Measurements from ENCODE around the gene PYGB.

DNA sequence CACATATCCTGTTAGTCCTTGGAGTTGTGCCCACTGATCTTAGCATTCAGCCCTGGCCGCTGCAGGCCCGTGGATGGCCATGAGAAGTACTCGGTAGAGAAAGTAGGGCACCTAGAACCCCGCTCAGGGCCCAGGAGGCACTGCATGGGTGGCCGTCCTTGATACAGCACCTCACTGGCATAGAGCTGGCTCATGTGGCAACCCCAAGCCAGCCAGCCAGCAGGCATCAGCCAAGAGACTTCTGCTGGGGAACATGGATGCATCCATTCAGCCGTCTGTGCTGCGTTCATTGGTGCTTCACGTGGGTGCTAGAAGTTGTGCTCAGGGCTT lies 10.6 kb downstream of the PYGB start:
- TF ChIP-seq ZNF8 (CRISPR knock-in tag; IDR thresholded peaks at IDR 0.05) (no peak), TOX (CRISPR knock-in tag; IDR thresholded peaks at IDR 0.05; ENCODE audit: borderline replicate concordance) (no peak), CSDC2 (CRISPR knock-in tag; IDR thresholded peaks at IDR 0.05) (no peak), RARB (CRISPR knock-in tag; IDR thresholded peaks at IDR 0.05) (no peak), ESRRG (CRISPR knock-in tag; IDR thresholded peaks at IDR 0.05) (no peak), ZNF565 (CRISPR knock-in tag; conservative IDR thresholded peaks at IDR 0.05; ENCODE audit: low read depth) (no peak), ARNTL (CRISPR knock-in tag; IDR thresholded peaks at IDR 0.05; ENCODE audit: borderline replicate concordance, low read depth) (no peak), ZFP3 (CRISPR knock-in tag; IDR thresholded peaks at IDR 0.05) (no peak), ZFP30 (CRISPR knock-in tag; IDR thresholded peaks at IDR 0.05) (no peak), SNAI2 (CRISPR knock-in tag; IDR thresholded peaks at IDR 0.05) (no peak)
- TF ChIP-seq, protein P1, sequence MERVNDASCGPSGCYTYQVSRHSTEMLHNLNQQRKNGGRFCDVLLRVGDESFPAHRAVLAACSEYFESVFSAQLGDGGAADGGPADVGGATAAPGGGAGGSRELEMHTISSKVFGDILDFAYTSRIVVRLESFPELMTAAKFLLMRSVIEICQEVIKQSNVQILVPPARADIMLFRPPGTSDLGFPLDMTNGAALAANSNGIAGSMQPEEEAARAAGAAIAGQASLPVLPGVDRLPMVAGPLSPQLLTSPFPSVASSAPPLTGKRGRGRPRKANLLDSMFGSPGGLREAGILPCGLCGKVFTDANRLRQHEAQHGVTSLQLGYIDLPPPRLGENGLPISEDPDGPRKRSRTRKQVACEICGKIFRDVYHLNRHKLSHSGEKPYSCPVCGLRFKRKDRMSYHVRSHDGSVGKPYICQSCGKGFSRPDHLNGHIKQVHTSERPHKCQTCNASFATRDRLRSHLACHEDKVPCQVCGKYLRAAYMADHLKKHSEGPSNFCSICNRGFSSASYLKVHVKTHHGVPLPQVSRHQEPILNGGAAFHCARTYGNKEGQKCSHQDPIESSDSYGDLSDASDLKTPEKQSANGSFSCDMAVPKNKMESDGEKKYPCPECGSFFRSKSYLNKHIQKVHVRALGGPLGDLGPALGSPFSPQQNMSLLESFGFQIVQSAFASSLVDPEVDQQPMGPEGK (CRISPR knock-in tag; IDR thresholded peaks at IDR 0.05; ENCODE audit: borderline replicate concordance) = no peak
- TF ChIP-seq, protein P2, sequence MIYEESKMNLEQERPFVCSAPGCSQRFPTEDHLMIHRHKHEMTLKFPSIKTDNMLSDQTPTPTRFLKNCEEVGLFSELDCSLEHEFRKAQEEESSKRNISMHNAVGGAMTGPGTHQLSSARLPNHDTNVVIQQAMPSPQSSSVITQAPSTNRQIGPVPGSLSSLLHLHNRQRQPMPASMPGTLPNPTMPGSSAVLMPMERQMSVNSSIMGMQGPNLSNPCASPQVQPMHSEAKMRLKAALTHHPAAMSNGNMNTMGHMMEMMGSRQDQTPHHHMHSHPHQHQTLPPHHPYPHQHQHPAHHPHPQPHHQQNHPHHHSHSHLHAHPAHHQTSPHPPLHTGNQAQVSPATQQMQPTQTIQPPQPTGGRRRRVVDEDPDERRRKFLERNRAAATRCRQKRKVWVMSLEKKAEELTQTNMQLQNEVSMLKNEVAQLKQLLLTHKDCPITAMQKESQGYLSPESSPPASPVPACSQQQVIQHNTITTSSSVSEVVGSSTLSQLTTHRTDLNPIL (CRISPR knock-in tag; IDR thresholded peaks at IDR 0.05; ENCODE audit: low read depth) = no peak
- TF ChIP-seq, protein P3, sequence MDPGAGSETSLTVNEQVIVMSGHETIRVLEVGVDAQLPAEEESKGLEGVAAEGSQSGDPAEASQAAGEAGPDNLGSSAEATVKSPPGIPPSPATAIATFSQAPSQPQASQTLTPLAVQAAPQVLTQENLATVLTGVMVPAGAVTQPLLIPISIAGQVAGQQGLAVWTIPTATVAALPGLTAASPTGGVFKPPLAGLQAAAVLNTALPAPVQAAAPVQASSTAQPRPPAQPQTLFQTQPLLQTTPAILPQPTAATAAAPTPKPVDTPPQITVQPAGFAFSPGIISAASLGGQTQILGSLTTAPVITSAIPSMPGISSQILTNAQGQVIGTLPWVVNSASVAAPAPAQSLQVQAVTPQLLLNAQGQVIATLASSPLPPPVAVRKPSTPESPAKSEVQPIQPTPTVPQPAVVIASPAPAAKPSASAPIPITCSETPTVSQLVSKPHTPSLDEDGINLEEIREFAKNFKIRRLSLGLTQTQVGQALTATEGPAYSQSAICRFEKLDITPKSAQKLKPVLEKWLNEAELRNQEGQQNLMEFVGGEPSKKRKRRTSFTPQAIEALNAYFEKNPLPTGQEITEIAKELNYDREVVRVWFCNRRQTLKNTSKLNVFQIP (CRISPR knock-in tag; IDR thresholded peaks at IDR 0.05; ENCODE audit: borderline replicate concordance, low read depth) = no peak
